Neural crest cell (in vitro differentiated cells): ENCODE measurements around the gene EVPL. TPM values are rescaled to one million over a fixed set of nuclear protein-coding genes. Genes with fewer than 3 reads are reported as not detected.
"Not testable (repeated sequence)": the region's sequence is repeated elsewhere in the genome, so short reads cannot be mapped to it uniquely, and the experiment has no call there.

Experiments
- DNase-seq: peaks from one replicate; pipeline ENCODE4 v3.0.0; 2021; ENCODE audit warnings: low read depth, mixed read lengths, low spot score
- H3K27ac Mint-ChIP-seq: one replicate; pipeline ENCODE4 v1.8.0; 2021; ENCODE audit warnings: mild to moderate bottlenecking, mixed read lengths; ENCODE audit not compliant: unreplicated experiment
- H3K27me3 Mint-ChIP-seq: 2 replicates; pipeline ENCODE4 v1.8.0; 2021; ENCODE audit warnings: low read depth, mild to moderate bottlenecking, mixed read lengths
- H3K36me3 Mint-ChIP-seq: 2 replicates; pipeline ENCODE4 v1.8.0; 2021; ENCODE audit warnings: low read depth, mild to moderate bottlenecking, mixed read lengths
- H3K4me1 Mint-ChIP-seq: 2 replicates; pipeline ENCODE4 v1.8.0; 2021; ENCODE audit warnings: mixed read lengths
- H3K4me3 Mint-ChIP-seq: one replicate; pipeline ENCODE4 v1.8.0; 2021; ENCODE audit warnings: mild to moderate bottlenecking, mixed read lengths
- H3K9me3 Mint-ChIP-seq: 2 replicates; pipeline ENCODE4 v1.8.0; 2021; ENCODE audit warnings: mixed read lengths
- CTCF ChIP-seq: fragments of 200-600 bp; sonication (generic); conservative IDR thresholded peaks from 2 replicates; pipeline ENCODE4 v1.5.0; 2021; ENCODE audit warnings: antibody characterized with exemption, mild to moderate bottlenecking
- total RNA-seq: library from RNA; stranded (reverse); gene quantifications from 2 replicates; pipeline ENCODE4 v1.2.1, GENCODE V29; 2021

Gene EVPL
- total RNA-seq, 1 donor from 2014 or later = not detected

GRCh38 chr17:76049836-76050537 lies 22.9 kb upstream of the EVPL start:
- Mint-ChIP-seq H3K27ac (peak overlapping the region; percentile 85), H3K36me3 (peaks cover 16% of the 10 kb centered on the region), H3K27me3 (no peaks in the 10 kb centered on the region), H3K4me1 (peaks cover 15% of the 10 kb centered on the region), H3K9me3 (no peaks in the 10 kb centered on the region), H3K4me3 (peak overlapping the region; percentile 12)
- TF ChIP-seq CTCF = no peak
- no peak for DNase-seq

DNA sequence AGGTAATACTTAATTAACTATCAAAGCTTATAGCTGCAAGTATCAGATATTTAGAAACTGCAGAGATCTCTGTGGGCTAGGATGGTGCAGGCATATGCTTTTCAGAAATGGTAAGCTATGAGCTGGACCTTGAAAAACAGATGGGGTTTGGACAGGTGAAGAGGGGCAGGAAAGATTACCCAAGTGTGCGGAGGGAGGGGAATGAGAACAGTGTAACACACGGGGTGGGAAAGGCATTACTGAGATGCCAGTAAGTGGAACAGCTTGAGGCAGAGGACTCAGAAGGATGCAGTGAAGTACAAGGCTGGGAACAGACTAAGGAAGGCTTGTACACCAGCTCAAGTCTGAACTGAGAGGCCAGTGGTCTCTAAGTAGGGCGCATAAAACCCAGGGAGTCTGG lies 22.1 kb upstream of the EVPL start:
- Mint-ChIP-seq H3K4me1 (peaks cover 15% of the 10 kb centered on the region), H3K27ac (peak overlapping the region; percentile 85), H3K4me3 (no peak overlapping the region), H3K27me3 (no peaks in the 10 kb centered on the region), H3K36me3 (peaks cover 19% of the 10 kb centered on the region), H3K9me3 (no peaks in the 10 kb centered on the region)
- TF ChIP-seq CTCF = no peak
- DNase-seq = no peak

- no peaks in the 10 kb centered on the region for H3K9me3 Mint-ChIP-seq
- no peak for DNase-seq
- peaks cover 15% of the 10 kb centered on the region for H3K4me1 Mint-ChIP-seq
- H3K36me3 Mint-ChIP-seq = peaks cover 22% of the 10 kb centered on the region
- no peak overlapping the region for H3K27ac Mint-ChIP-seq
- no peak for TF ChIP-seq CTCF
- H3K27me3 Mint-ChIP-seq = no peaks in the 10 kb centered on the region
- H3K4me3 Mint-ChIP-seq = no peak overlapping the region
Measured at GRCh38 chr17:76048711-76049110, 21.6 kb upstream of the EVPL start.

- Mint-ChIP-seq H3K27ac (peak overlapping the region; percentile 24), H3K36me3 (peaks cover 27% of the 10 kb centered on the region), H3K4me3 (no peak overlapping the region), H3K9me3 (no peaks in the 10 kb centered on the region), H3K27me3 (no peaks in the 10 kb centered on the region), H3K4me1 (peaks cover 15% of the 10 kb centered on the region)
- DNase-seq = no peak
- TF ChIP-seq CTCF = no peak
Measured at GRCh38 chr17:76048025-76048605, 21.0 kb upstream of the EVPL start.

- H3K9me3 Mint-ChIP-seq = no peaks in the 10 kb centered on the region
- no peak for TF ChIP-seq CTCF
- no peak overlapping the region for H3K27ac Mint-ChIP-seq
- H3K4me1 Mint-ChIP-seq = peaks cover 15% of the 10 kb centered on the region
- no peak for DNase-seq
- peaks cover 31% of the 10 kb centered on the region for H3K36me3 Mint-ChIP-seq
- no peaks in the 10 kb centered on the region for H3K27me3 Mint-ChIP-seq
- H3K4me3 Mint-ChIP-seq = no peak overlapping the region
Measured at GRCh38 chr17:76046064-76046463, 19.0 kb upstream of the EVPL start.

DNA sequence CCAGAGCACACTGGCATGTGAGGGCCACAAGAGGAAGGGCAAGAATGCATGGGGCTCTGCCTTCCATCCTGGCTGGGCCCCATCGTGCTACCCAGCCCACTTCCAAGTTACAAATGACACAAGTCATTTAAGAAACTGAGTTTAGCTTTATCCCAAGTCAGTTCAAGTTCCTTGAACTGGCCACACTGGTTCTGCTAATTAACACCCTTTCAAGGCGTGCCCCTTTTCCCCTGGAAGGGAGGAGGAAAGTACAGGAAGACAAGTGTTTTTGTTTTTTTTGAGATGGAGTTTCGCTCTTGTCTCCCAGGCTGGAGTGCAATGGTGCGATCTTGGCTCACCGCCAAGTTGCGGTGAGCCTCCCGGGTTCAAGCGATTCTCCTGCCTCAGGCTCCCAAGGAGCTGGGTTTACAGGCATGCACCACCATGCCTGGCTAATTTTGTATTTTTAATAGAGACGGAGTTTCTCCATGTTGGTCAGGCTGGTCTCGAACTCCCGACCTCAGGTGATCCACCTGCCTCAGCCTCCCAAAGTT lies 17.4 kb upstream of the EVPL start:
- not testable (repeated sequence) for H3K27me3 Mint-ChIP-seq

GRCh38 chr17:76042868-76043267 lies 15.8 kb upstream of the EVPL start:
- not testable (repeated sequence) for H3K9me3 Mint-ChIP-seq, H3K27me3 Mint-ChIP-seq, H3K4me3 Mint-ChIP-seq, DNase-seq, H3K4me1 Mint-ChIP-seq, H3K27ac Mint-ChIP-seq
- peaks cover 36% of the 10 kb centered on the region for H3K36me3 Mint-ChIP-seq

More for the DNA sequence above, 17.4 kb upstream of the EVPL start:
- not testable (repeated sequence) for H3K27ac Mint-ChIP-seq, DNase-seq, H3K9me3 Mint-ChIP-seq, H3K4me3 Mint-ChIP-seq, H3K4me1 Mint-ChIP-seq
- peaks cover 30% of the 10 kb centered on the region for H3K36me3 Mint-ChIP-seq
